Naive thymus-derived CD4-positive, alpha-beta T cell (primary cell): ENCODE data around the gene CADM2. TPM values are rescaled to one million over a fixed set of nuclear protein-coding genes. Genes with fewer than 3 reads are reported as not detected.

Source experiments
- ATAC-seq: fragments of 150-1000 bp; cut with Tn5 transposase; 2 replicates; pipeline ENCODE4 v1.10.0; 2021; ENCODE audit warnings: mild to moderate bottlenecking, moderate library complexity
- CTCF ChIA-PET: fragments of 350-600 bp; sonication (Branson Sonifier 250); formaldehyde crosslinking; loops from one replicate; lab custom pipeline; 2021; ENCODE audit warnings: antibody characterized with exemption; lab: Charles Lee
- POLR2A ChIA-PET: fragments of 350-600 bp; sonication (Branson Sonifier 250); formaldehyde crosslinking; loops from one replicate; lab custom pipeline; 2021; ENCODE audit warnings: antibody characterized with exemption, inconsistent platforms; lab: Charles Lee
- DNase-seq, 9 donors: peaks; one replicate each; pipeline versions ENCODE4 v3.0.0 to v3.0.0-alpha.2; 2020 to 2022; ENCODE audit warnings: mixed read lengths in 1 of 9
- H3K27ac ChIP-seq: one replicate; pipeline ENCODE4 v1.7.0; 2013; ENCODE audit warnings: mild to moderate bottlenecking, low read depth, low read length, moderate library complexity
- H3K27me3 ChIP-seq, 2 donors: one replicate each; pipeline ENCODE4 v1.7.0; 2013; ENCODE audit warnings: low read length in 2 of 2, mild to moderate bottlenecking in 2 of 2, moderate library complexity in 2 of 2; ENCODE audit not compliant: control insufficient read depth in 2 of 2, insufficient read depth in 2 of 2
- H3K36me3 ChIP-seq, 3 experiments: 1 replicate in 2 of 3; 2 replicates in 1 of 3; pipeline ENCODE4 v1.7.0; 2013; ENCODE audit warnings: low read length in 3 of 3, mild to moderate bottlenecking in 3 of 3, moderate library complexity in 1 of 3; ENCODE audit not compliant: insufficient read depth in 3 of 3, control insufficient read depth in 2 of 3
- H3K4me1 ChIP-seq, 2 donors: one replicate each; pipeline ENCODE4 v1.7.0; 2013; ENCODE audit warnings: low read length in 2 of 2, mild to moderate bottlenecking in 2 of 2, moderate library complexity in 1 of 2; ENCODE audit not compliant: control insufficient read depth in 2 of 2, insufficient read depth in 2 of 2
- H3K4me3 ChIP-seq: 2 replicates; pipeline ENCODE4 v1.7.0; 2013; ENCODE audit warnings: mild to moderate bottlenecking, low read length
- H3K9me3 ChIP-seq, 3 experiments: 1 replicate in 2 of 3; 2 replicates in 1 of 3; pipeline ENCODE4 v1.7.0; 2013; ENCODE audit warnings: low read length in 3 of 3; ENCODE audit not compliant: control insufficient read depth in 2 of 3
- H3K27ac Mint-ChIP-seq, 9 donors: one replicate each; pipeline ENCODE4 v1.8.0; 2020 to 2022; ENCODE audit warnings: mixed read lengths in 9 of 9, mild to moderate bottlenecking in 8 of 9, moderate library complexity in 5 of 9, inconsistent platforms in 2 of 9
- H3K27me3 Mint-ChIP-seq, 5 donors: one replicate each; pipeline ENCODE4 v1.8.0; 2021 to 2022; ENCODE audit warnings: mixed read lengths in 5 of 5, mild to moderate bottlenecking in 1 of 5
- H3K36me3 Mint-ChIP-seq, 5 donors: one replicate each; pipeline ENCODE4 v1.8.0; 2020 to 2022; ENCODE audit warnings: mixed read lengths in 5 of 5, mild to moderate bottlenecking in 3 of 5, inconsistent platforms in 1 of 5
- H3K4me1 Mint-ChIP-seq, 7 donors: one replicate each; pipeline ENCODE4 v1.8.0; 2020 to 2022; ENCODE audit warnings: mixed read lengths in 7 of 7, mild to moderate bottlenecking in 3 of 7, inconsistent platforms in 1 of 7
- H3K4me3 Mint-ChIP-seq, 10 donors: one replicate each; pipeline ENCODE4 v1.8.0; 2020 to 2022; ENCODE audit warnings: mild to moderate bottlenecking in 10 of 10, mixed read lengths in 10 of 10, moderate library complexity in 6 of 10, inconsistent platforms in 2 of 10
- H3K9me3 Mint-ChIP-seq, 11 donors: one replicate each; pipeline ENCODE4 v1.8.0; 2020 to 2022; ENCODE audit warnings: mixed read lengths in 11 of 11, mild to moderate bottlenecking in 4 of 11, inconsistent platforms in 1 of 11, moderate library complexity in 1 of 11
- intact Hi-C, 2 donors: fragments of 100-400 bp; cut with micrococcal nuclease; formaldehyde crosslinking; loops; one replicate each; pipeline ENCODE4 v1.15.1; 2023
- polyA plus RNA-seq, 2 donors: library from polyadenylated mRNA; unstranded; fragments of 300-500 nt; fragmentation: Illumina TruSeq; gene quantifications; one replicate each; pipeline ENCODE4 v1.2.3, GENCODE V29; 2021
- total RNA-seq, 6 experiments: library from RNA in 5 of 6; stranded (reverse) in 5 of 6; gene quantifications; 1 replicate in 5 of 6; 2 replicates in 1 of 6; pipeline ENCODE4 v1.2.3 and lab custom pipeline; 2021 to 2026

Gene CADM2
- total and polyA plus RNA-seq, 7 experiments from 2014 or later, result 0.40 TPM; not detected in 6

- intact Hi-C loops, result no loop called here
- H3K36me3 ChIP-seq, result no peaks in the 10 kb centered on the region
- H3K4me3 Mint-ChIP-seq, result no peak overlapping the region
- ATAC-seq (no peak), DNase-seq (no peak)
- no peaks in the 10 kb centered on the region for H3K9me3 ChIP-seq
- no peaks in the 10 kb centered on the region for H3K4me1 ChIP-seq
- H3K4me3 ChIP-seq, result no peak overlapping the region
- no peak overlapping the region for H3K27ac ChIP-seq
- peaks cover 0 to 5% (median 0%) of the 10 kb centered on the region in 5 donors for H3K36me3 Mint-ChIP-seq
- no peaks in the 10 kb centered on the region for H3K27me3 ChIP-seq
- no peaks in the 10 kb centered on the region for H3K4me1 Mint-ChIP-seq
- CTCF ChIA-PET, result no interaction called here
- peaks cover 4 to 37% (median 11%) of the 10 kb centered on the region in 11 donors for H3K9me3 Mint-ChIP-seq
- H3K27ac Mint-ChIP-seq, result no peak overlapping the region
- H3K27me3 Mint-ChIP-seq, result no peaks in the 10 kb centered on the region
- POLR2A ChIA-PET, result no interaction called here
Observed at GRCh38 chr3:86037916-86038315, 1079.1 kb downstream of the CADM2 start.

- Histone ChIP-seq H3K4me3 (no peak overlapping the region), H3K27me3 (no peaks in the 10 kb centered on the region), H3K36me3 (no peaks in the 10 kb centered on the region), H3K27ac (no peak overlapping the region), H3K4me1 (no peaks in the 10 kb centered on the region), H3K9me3 (no peaks in the 10 kb centered on the region)
- H3K9me3 Mint-ChIP-seq, result peaks cover 3 to 31% (median 12%) of the 10 kb centered on the region in 11 donors
- intact Hi-C loops, result no loop called here
- H3K4me3 Mint-ChIP-seq, result no peak overlapping the region
- no peaks in the 10 kb centered on the region for H3K36me3 Mint-ChIP-seq
- DNase-seq (no peak), ATAC-seq (no peak)
- POLR2A ChIA-PET, result no interaction called here
- CTCF ChIA-PET, result no interaction called here
- no peaks in the 10 kb centered on the region for H3K27me3 Mint-ChIP-seq
- no peaks in the 10 kb centered on the region for H3K4me1 Mint-ChIP-seq
- no peak overlapping the region for H3K27ac Mint-ChIP-seq
Observed at GRCh38 chr3:86046436-86047136, 1087.8 kb downstream of the CADM2 start.

GRCh38 chr3:86047161-86047560 is 1088.4 kb downstream of the CADM2 start:
- H3K4me1 ChIP-seq, result no peaks in the 10 kb centered on the region
- H3K4me3 Mint-ChIP-seq, result no peak overlapping the region
- no peaks in the 10 kb centered on the region for H3K27me3 Mint-ChIP-seq
- H3K27ac ChIP-seq, result no peak overlapping the region
- no peak for ATAC-seq
- CTCF ChIA-PET, result no interaction called here
- no peak for DNase-seq
- no peaks in the 10 kb centered on the region for H3K9me3 ChIP-seq
- intact Hi-C loops, result no loop called here
- peaks cover 2 to 25% (median 8%) of the 10 kb centered on the region in 11 donors for H3K9me3 Mint-ChIP-seq
- POLR2A ChIA-PET, result no interaction called here
- no peaks in the 10 kb centered on the region for H3K36me3 Mint-ChIP-seq
- H3K4me3 ChIP-seq, result no peak overlapping the region
- no peaks in the 10 kb centered on the region for H3K27me3 ChIP-seq
- no peaks in the 10 kb centered on the region for H3K36me3 ChIP-seq
- H3K27ac Mint-ChIP-seq, result no peak overlapping the region
- H3K4me1 Mint-ChIP-seq, result no peaks in the 10 kb centered on the region

- H3K4me3 ChIP-seq, result no peak overlapping the region
- ATAC-seq (no peak), DNase-seq (no peak)
- intact Hi-C loops, result no loop called here
- H3K27me3 ChIP-seq, result no peaks in the 10 kb centered on the region
- POLR2A ChIA-PET, result no interaction called here
- H3K27ac Mint-ChIP-seq, result no peak overlapping the region
- CTCF ChIA-PET, result no interaction called here
- no peak overlapping the region for H3K27ac ChIP-seq
- no peak overlapping the region for H3K4me3 Mint-ChIP-seq
- no peaks in the 10 kb centered on the region for H3K36me3 ChIP-seq
- H3K9me3 Mint-ChIP-seq, result peaks cover 0 to 23% (median 4%) of the 10 kb centered on the region in 11 donors
- no peaks in the 10 kb centered on the region for H3K9me3 ChIP-seq
- no peaks in the 10 kb centered on the region for H3K36me3 Mint-ChIP-seq
- H3K4me1 Mint-ChIP-seq, result no peaks in the 10 kb centered on the region
- H3K27me3 Mint-ChIP-seq, result no peaks in the 10 kb centered on the region
- no peaks in the 10 kb centered on the region for H3K4me1 ChIP-seq
Observed at GRCh38 chr3:86051058-86051457, 1092.3 kb downstream of the CADM2 start.

GRCh38 chr3:86056032-86056431 is 1097.2 kb downstream of the CADM2 start:
- H3K4me3 ChIP-seq, result no peak overlapping the region
- no peaks in the 10 kb centered on the region for H3K4me1 ChIP-seq
- H3K27me3 ChIP-seq, result no peaks in the 10 kb centered on the region
- no peak for DNase-seq
- no peak for ATAC-seq
- ChIA-PET CTCF (no interaction called here), POLR2A (no interaction called here)
- intact Hi-C loops, result no loop called here
- H3K36me3 ChIP-seq, result no peaks in the 10 kb centered on the region
- Mint-ChIP-seq H3K36me3 (no peaks in the 10 kb centered on the region), H3K4me1 (no peaks in the 10 kb centered on the region), H3K4me3 (no peak overlapping the region), H3K27me3 (no peaks in the 10 kb centered on the region), H3K27ac (no peak overlapping the region), H3K9me3 (peaks cover 0 to 5% (median 2%) of the 10 kb centered on the region in 11 donors)
- H3K27ac ChIP-seq, result no peak overlapping the region
- H3K9me3 ChIP-seq, result no peaks in the 10 kb centered on the region

- ATAC-seq (no peak), DNase-seq (no peak)
- ChIA-PET CTCF (no interaction called here), POLR2A (no interaction called here)
- intact Hi-C loops, result no loop called here
- no peaks in the 10 kb centered on the region for H3K9me3 ChIP-seq
- Mint-ChIP-seq H3K27me3 (no peaks in the 10 kb centered on the region), H3K27ac (no peak overlapping the region), H3K9me3 (peaks cover 0 to 2% (median 0%) of the 10 kb centered on the region in 11 donors), H3K36me3 (no peaks in the 10 kb centered on the region), H3K4me1 (no peaks in the 10 kb centered on the region), H3K4me3 (no peak overlapping the region)
- H3K27ac ChIP-seq, result no peak overlapping the region
- no peak overlapping the region for H3K4me3 ChIP-seq
- no peaks in the 10 kb centered on the region for H3K27me3 ChIP-seq
- no peaks in the 10 kb centered on the region for H3K36me3 ChIP-seq
- no peaks in the 10 kb centered on the region for H3K4me1 ChIP-seq
Observed at GRCh38 chr3:86056962-86057361, 1098.2 kb downstream of the CADM2 start.

- Mint-ChIP-seq H3K27ac (no peak overlapping the region), H3K4me3 (no peak overlapping the region), H3K27me3 (no peaks in the 10 kb centered on the region), H3K9me3 (peaks cover 0 to 10% (median 0%) of the 10 kb centered on the region in 11 donors), H3K4me1 (no peaks in the 10 kb centered on the region), H3K36me3 (no peaks in the 10 kb centered on the region)
- Histone ChIP-seq H3K9me3 (no peaks in the 10 kb centered on the region), H3K27ac (no peak overlapping the region), H3K4me1 (no peaks in the 10 kb centered on the region), H3K4me3 (no peak overlapping the region), H3K36me3 (no peaks in the 10 kb centered on the region), H3K27me3 (no peaks in the 10 kb centered on the region)
- ATAC-seq (no peak), DNase-seq (no peak)
- ChIA-PET POLR2A (no interaction called here), CTCF (no interaction called here)
- intact Hi-C loops, result no loop called here
Observed at GRCh38 chr3:86073799-86074198, 1115.0 kb downstream of the CADM2 start.
